ENCODE measurements around the gene ZNF239.

- TF ChIP-seq CTCF (conservative IDR thresholded peaks at IDR 0.05 in 1 of 2, IDR thresholded peaks at IDR 0.05 in 1 of 2; ENCODE audit: extremely low read depth in 1 of 2, insufficient read depth in 1 of 2, low read depth in 1 of 2, low read length in 2 of 2) (no peak), EZH2 (IDR thresholded peaks at IDR 0.05; ENCODE audit: borderline replicate concordance, low read length) (no peak)
Measured at GRCh38 chr10:43569681-43570080, 4.7 kb downstream of the ZNF239 start.
